IMR-90 (cell line): ENCODE data around the gene MAP3K19.

ENCODE experiments used
- RFX5 ChIP-seq: IDR thresholded peaks from 2 replicates; pipeline ENCODE4 v1.8.0; 2012; ENCODE audit warnings: low read depth, mild to moderate bottlenecking, low read length, moderate library complexity
- TF ChIP-seq, protein P1 (sequence below): conservative IDR thresholded peaks from 2 replicates; pipeline ENCODE4 v1.5.1; 2012; ENCODE audit warnings: mild to moderate bottlenecking, low read depth, low read length, improper control_type of control experiment

DNA sequence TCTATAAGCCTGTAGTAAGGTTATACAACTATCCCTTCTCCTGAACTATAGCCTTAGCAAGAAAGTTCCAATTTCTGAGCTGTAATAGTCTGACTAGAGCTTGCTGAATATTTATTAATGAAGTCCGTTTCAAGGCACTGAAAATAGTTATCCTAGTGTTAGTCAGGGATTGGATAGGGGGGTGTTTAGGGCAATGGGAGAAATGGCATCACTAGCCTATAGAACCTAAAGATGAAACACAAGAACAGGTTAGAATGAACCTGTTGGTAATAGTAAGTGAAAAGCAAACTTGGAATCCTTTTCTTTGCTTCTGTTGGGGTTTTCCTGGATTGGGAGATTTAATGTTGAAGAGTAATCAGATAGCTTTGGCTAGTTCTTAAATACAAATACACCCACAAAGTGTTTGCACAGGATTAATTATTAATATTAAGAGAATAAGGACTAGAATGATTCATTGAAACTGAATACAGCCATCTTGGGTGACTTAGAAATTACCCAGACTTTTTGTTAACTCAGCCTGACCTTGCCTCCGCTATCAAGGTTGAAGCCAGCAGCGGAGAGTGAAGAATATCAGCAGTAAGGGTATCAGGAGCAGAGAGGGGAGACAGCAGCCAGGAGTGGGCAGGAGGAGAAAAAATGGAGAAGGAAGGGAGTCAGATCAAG is 114.3 kb downstream of the MAP3K19 start:
- TF ChIP-seq, protein P1, sequence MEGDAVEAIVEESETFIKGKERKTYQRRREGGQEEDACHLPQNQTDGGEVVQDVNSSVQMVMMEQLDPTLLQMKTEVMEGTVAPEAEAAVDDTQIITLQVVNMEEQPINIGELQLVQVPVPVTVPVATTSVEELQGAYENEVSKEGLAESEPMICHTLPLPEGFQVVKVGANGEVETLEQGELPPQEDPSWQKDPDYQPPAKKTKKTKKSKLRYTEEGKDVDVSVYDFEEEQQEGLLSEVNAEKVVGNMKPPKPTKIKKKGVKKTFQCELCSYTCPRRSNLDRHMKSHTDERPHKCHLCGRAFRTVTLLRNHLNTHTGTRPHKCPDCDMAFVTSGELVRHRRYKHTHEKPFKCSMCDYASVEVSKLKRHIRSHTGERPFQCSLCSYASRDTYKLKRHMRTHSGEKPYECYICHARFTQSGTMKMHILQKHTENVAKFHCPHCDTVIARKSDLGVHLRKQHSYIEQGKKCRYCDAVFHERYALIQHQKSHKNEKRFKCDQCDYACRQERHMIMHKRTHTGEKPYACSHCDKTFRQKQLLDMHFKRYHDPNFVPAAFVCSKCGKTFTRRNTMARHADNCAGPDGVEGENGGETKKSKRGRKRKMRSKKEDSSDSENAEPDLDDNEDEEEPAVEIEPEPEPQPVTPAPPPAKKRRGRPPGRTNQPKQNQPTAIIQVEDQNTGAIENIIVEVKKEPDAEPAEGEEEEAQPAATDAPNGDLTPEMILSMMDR: no peak
- TF ChIP-seq RFX5: no peak
